ENCODE results near the gene FAM83G. TPM values are rescaled to one million over a fixed set of nuclear protein-coding genes. Genes with fewer than 3 reads are reported as not detected.

Gene FAM83G
- total RNA-seq, 3 donors from 2014 or later (not counting 1 experiment from before 2014, with no cell fraction given), result 3.8 to 6.5 (median 4.3) TPM

DNA sequence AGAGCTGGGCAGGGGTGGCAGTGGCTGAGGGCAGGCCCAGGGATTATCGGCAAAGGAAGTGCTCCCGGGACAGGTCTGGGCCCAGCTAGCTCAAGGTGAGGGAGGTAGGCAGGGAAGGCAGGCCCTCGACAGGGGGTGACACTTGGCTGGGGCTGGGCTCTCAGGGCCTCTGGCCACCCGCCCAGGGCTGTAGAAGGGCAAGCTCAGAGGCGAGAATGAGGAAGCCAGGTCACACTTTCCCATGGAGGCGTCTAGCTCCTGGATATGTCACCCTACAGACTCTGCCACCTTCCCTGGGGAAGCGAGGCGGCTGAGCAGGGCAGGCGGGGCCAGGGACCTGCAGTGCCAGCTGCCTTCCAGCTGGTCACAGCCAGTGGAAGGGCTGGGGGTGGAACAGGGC lies 19.1 kb downstream of the FAM83G start:
- Mint-ChIP-seq H3K4me1 (peaks cover 0 to 4% of the 10 kb centered on the region in 2 donors), H3K9me3 (no peaks in the 10 kb centered on the region), H3K27ac (no peak overlapping the region), H3K27me3 (ENCODE audit: low read depth in 2 of 2) (no peaks in the 10 kb centered on the region), H3K4me3 (no peak overlapping the region), H3K36me3 (no peaks in the 10 kb centered on the region)
- TF ChIP-seq, protein P1, sequence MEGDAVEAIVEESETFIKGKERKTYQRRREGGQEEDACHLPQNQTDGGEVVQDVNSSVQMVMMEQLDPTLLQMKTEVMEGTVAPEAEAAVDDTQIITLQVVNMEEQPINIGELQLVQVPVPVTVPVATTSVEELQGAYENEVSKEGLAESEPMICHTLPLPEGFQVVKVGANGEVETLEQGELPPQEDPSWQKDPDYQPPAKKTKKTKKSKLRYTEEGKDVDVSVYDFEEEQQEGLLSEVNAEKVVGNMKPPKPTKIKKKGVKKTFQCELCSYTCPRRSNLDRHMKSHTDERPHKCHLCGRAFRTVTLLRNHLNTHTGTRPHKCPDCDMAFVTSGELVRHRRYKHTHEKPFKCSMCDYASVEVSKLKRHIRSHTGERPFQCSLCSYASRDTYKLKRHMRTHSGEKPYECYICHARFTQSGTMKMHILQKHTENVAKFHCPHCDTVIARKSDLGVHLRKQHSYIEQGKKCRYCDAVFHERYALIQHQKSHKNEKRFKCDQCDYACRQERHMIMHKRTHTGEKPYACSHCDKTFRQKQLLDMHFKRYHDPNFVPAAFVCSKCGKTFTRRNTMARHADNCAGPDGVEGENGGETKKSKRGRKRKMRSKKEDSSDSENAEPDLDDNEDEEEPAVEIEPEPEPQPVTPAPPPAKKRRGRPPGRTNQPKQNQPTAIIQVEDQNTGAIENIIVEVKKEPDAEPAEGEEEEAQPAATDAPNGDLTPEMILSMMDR (IDR thresholded peaks at IDR 0.05), result no peak
- Histone ChIP-seq H3K36me3 (ENCODE audit: control insufficient read depth, insufficient read depth, low read length) (no peaks in the 10 kb centered on the region), H3K4me1 (ENCODE audit: control insufficient read depth, insufficient read depth, low read length) (peaks cover 24% of the 10 kb centered on the region), H3K9me3 (ENCODE audit: control insufficient read depth, insufficient read depth, low read length) (no peaks in the 10 kb centered on the region), H3K27ac (ENCODE audit: low read length) (no peak overlapping the region), H3K4me3 (ENCODE audit: low read length) (no peak overlapping the region), H3K27me3 (ENCODE audit: control insufficient read depth, insufficient read depth, low read length) (no peaks in the 10 kb centered on the region)
- no peak for ATAC-seq
- intact Hi-C loops (cut with micrococcal nuclease), result no loop called here
- WGBS (ENCODE audit: insufficient coverage), result 92% methylated on average over 9 of the region's 9 CpGs
- DNase-seq, result no peak

DNA sequence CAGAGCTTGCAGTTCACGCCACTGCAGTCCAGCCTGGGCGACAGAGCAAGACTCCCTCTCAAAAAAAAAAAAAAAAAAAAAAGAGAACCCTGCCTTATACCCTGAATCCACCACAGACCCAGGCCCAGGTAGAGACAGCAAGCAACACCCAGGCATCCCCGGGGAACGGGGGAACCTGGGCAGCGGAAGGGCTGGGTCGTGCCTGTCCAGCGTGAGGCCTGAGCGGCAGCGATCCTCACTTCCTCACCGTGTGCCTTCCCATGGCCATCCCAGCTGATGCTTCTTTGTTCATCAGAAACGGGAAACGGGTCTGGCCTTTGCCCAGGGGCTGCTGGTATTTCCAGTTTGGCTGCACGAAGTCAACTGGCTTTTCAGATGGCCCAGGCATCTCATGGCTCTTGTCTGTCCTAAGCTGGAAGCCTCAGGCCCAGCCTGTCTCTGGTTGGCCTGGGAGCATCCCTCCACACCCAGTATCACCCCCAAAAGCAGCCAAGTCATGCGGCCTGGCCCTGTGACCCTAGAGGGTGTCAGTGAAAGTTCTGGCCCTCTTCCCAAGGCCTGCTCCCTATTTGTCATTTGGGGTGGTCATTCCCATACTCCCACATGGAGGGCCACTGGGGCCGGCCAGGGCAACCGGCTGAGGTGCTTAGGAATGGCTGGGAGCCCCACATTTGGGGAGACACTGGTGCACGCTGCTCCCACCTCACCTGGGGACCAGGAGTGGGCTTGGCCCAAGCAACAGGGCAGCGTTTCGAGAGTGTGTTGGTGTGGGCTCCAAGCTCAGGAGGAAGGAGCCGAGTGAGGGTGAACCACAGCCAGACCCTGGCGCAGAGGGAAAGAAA lies 20.1 kb downstream of the FAM83G start:
- H3K4me3 ChIP-seq (ENCODE audit: low read length), result no peak overlapping the region
- 97% methylated on average over 21 of the region's 21 CpGs for WGBS (ENCODE audit: insufficient coverage)
- H3K9me3 ChIP-seq (ENCODE audit: control insufficient read depth, insufficient read depth, low read length), result no peaks in the 10 kb centered on the region
- Mint-ChIP-seq H3K9me3 (no peaks in the 10 kb centered on the region), H3K4me3 (no peak overlapping the region), H3K4me1 (peaks cover 0 to 4% of the 10 kb centered on the region in 2 donors), H3K36me3 (no peaks in the 10 kb centered on the region), H3K27me3 (ENCODE audit: low read depth in 2 of 2) (no peaks in the 10 kb centered on the region), H3K27ac (no peak overlapping the region)
- TF ChIP-seq, protein P1 (IDR thresholded peaks at IDR 0.05), result no peak
- H3K27ac ChIP-seq (ENCODE audit: low read length), result no peak overlapping the region
- H3K4me1 ChIP-seq (ENCODE audit: control insufficient read depth, insufficient read depth, low read length), result peaks cover 24% of the 10 kb centered on the region
- intact Hi-C loops (cut with micrococcal nuclease), result no loop called here
- no peaks in the 10 kb centered on the region for H3K36me3 ChIP-seq (ENCODE audit: control insufficient read depth, insufficient read depth, low read length)
- H3K27me3 ChIP-seq (ENCODE audit: control insufficient read depth, insufficient read depth, low read length), result no peaks in the 10 kb centered on the region
- DNase-seq (no peak), ATAC-seq (no peak)

DNA sequence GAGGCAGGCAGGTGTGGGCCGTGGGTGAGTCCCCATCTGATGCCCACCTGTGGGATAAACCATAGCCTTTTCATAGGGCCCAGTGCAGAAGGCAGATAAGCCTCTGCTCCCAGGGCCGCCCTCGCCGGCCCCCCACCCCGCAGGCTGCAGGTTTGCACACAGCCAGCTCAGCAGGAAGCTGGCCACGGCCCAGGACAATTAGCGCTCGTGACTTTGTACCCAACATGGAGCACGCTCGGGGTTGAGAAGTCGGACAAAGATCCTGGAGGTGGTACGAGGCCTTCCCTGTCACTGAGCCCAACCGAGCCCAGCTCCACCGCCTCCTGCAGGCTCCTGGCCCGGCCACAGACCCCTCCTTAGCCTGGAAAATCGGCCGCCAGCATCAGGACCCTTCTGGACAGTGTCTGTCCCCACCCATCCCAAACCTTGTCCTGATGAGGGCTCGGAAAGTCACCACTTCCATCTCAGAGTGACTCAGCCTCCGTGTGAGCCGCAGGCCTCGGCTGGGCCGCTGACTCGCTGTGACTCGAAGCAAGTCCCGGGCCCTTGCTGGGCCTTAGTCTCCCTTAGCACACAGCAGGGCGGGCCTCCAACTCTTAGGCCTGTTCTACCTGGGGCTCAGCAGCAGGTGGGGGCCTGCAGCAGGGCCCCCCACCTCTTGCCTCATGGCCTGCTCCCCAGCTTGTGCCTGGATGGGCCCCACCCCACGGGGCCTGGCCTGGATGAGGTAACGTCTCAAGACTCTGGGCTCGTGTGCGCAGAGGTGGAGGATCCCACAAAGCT lies 22.7 kb downstream of the FAM83G start:
- Histone ChIP-seq H3K36me3 (ENCODE audit: control insufficient read depth, insufficient read depth, low read length) (peaks cover 4% of the 10 kb centered on the region), H3K4me3 (ENCODE audit: low read length) (no peak overlapping the region), H3K9me3 (ENCODE audit: control insufficient read depth, insufficient read depth, low read length) (no peaks in the 10 kb centered on the region), H3K27me3 (ENCODE audit: control insufficient read depth, insufficient read depth, low read length) (no peaks in the 10 kb centered on the region), H3K27ac (ENCODE audit: low read length) (no peak overlapping the region), H3K4me1 (ENCODE audit: control insufficient read depth, insufficient read depth, low read length) (peaks cover 10% of the 10 kb centered on the region)
- WGBS (ENCODE audit: insufficient coverage), result 91% methylated on average over 30 of the region's 30 CpGs
- DNase-seq (no peak), ATAC-seq (no peak)
- Mint-ChIP-seq H3K36me3 (no peaks in the 10 kb centered on the region), H3K27ac (no peak overlapping the region), H3K27me3 (ENCODE audit: low read depth in 2 of 2) (no peaks in the 10 kb centered on the region), H3K9me3 (no peaks in the 10 kb centered on the region), H3K4me3 (no peak overlapping the region), H3K4me1 (no peaks in the 10 kb centered on the region)
- TF ChIP-seq, protein P1 (IDR thresholded peaks at IDR 0.05), result no peak
- intact Hi-C loops (cut with micrococcal nuclease), result no loop called here

Data from natural killer cell (primary cell).